Karpas-422 (cell line): ENCODE results near the gene MARF1. TPM values are rescaled to one million over a fixed set of nuclear protein-coding genes. Genes with fewer than 3 reads are reported as not detected.

Experiments used
- DNase-seq: peaks from one replicate; pipeline ENCODE4 v3.0.0-alpha.2; 2015
- H2AFZ ChIP-seq: fragments of 200-600 bp; sonication (generic); 2 replicates; pipeline ENCODE4 v1.6.1; 2014; ENCODE audit warnings: antibody characterized with exemption, low read length, mixed read lengths
- H3K27ac ChIP-seq: fragments of 200-600 bp; sonication (generic); 2 replicates; pipeline ENCODE4 v1.5.1; 2014; ENCODE audit warnings: mild to moderate bottlenecking, low read length, moderate library complexity
- H3K27me3 ChIP-seq: fragments of 200-600 bp; sonication (generic); 2 replicates; pipeline ENCODE4 v1.6.1; 2014; ENCODE audit warnings: low read length, mixed read lengths
- H3K36me3 ChIP-seq: fragments of 200-600 bp; sonication (generic); 2 replicates; pipeline ENCODE4 v1.6.1; 2014; ENCODE audit warnings: low read length, mixed read lengths; ENCODE audit not compliant: insufficient read depth
- H3K4me1 ChIP-seq: fragments of 200-600 bp; sonication (generic); 2 replicates; pipeline ENCODE4 v1.6.1; 2014; ENCODE audit warnings: mild to moderate bottlenecking, low read length, mixed read lengths
- H3K4me2 ChIP-seq: fragments of 200-600 bp; sonication (generic); 2 replicates; pipeline ENCODE4 v1.6.1; 2014; ENCODE audit warnings: low read length, low read depth, mild to moderate bottlenecking; ENCODE audit not compliant: poor library complexity, severe bottlenecking
- H3K4me3 ChIP-seq: fragments of 200-600 bp; sonication (generic); 2 replicates; pipeline ENCODE4 v1.5.1; 2014; ENCODE audit warnings: mild to moderate bottlenecking, antibody characterized with exemption, low read length, mixed read lengths
- H3K79me2 ChIP-seq: fragments of 200-600 bp; sonication (generic); 2 replicates; pipeline ENCODE4 v1.6.1; 2014; ENCODE audit warnings: mild to moderate bottlenecking, low read length, mixed read lengths
- H3K9ac ChIP-seq: fragments of 200-600 bp; sonication (generic); 2 replicates; pipeline ENCODE4 v1.6.0; 2014; ENCODE audit warnings: low read length
- H3K9me2 ChIP-seq: fragments of 200-600 bp; sonication (generic), shearing (Covaris generic); replicated peaks from 2 replicates; pipeline ENCODE4 v1.6.0; 2014; ENCODE audit warnings: mild to moderate bottlenecking, low read length, moderate library complexity; ENCODE audit not compliant: insufficient read depth
- H3K9me3 ChIP-seq: fragments of 300-700, 200-600 bp; sonication (generic); 2 replicates; pipeline ENCODE4 v1.6.1; 2014; ENCODE audit warnings: low read length, mixed read lengths
- H4K20me1 ChIP-seq: fragments of 200-600 bp; sonication (generic); 2 replicates; pipeline ENCODE4 v1.6.1; 2014; ENCODE audit warnings: mild to moderate bottlenecking, antibody characterized with exemption, low read length, low read depth; ENCODE audit not compliant: insufficient read depth
- total RNA-seq: library from RNA; depleted of rRNA; stranded (reverse); fragments of >200 nt; shearing (Covaris generic); gene quantifications from 2 replicates; pipeline ENCODE4 v1.2.3, GENCODE V29; 2014; ENCODE audit warnings: low replicate concordance; rRNA removed

Gene MARF1
- total RNA-seq, 1 experiment from 2014 or later, result 73.1 TPM

- H3K9me2 ChIP-seq, result no peaks in the 10 kb centered on the region
- H3K9me3 ChIP-seq, result no peaks in the 10 kb centered on the region
- no peak overlapping the region for H2AFZ ChIP-seq
- H3K9ac ChIP-seq, result no peak overlapping the region
- H3K27me3 ChIP-seq, result no peaks in the 10 kb centered on the region
- H3K27ac ChIP-seq, result no peak overlapping the region
- H3K4me3 ChIP-seq, result no peak overlapping the region
- no peaks in the 10 kb centered on the region for H3K4me1 ChIP-seq
- no peaks in the 10 kb centered on the region for H3K79me2 ChIP-seq
- H4K20me1 ChIP-seq, result no peaks in the 10 kb centered on the region
- no peaks in the 10 kb centered on the region for H3K36me3 ChIP-seq
- no peak overlapping the region for H3K4me2 ChIP-seq
- DNase-seq, result no peak
Observed at GRCh38 chr16:15544405-15544804, 98.5 kb downstream of the MARF1 start.

Other genes starting within 250 kb of the MARF1 start
- gene MPV17L, start 247.4 kb downstream of the MARF1 start, total RNA-seq, result not detected in 2 replicates
- gene BMERB1, start 208.6 kb downstream of the MARF1 start, total RNA-seq, result 0.22 TPM in 1 of 2 replicates, not detected in the other
- gene NDE1, start 7.1 kb upstream of the MARF1 start, total RNA-seq, result 39.4 and 63.0 TPM in 2 replicates
- not detected in 2 replicates for gene MYH11, start 213.9 kb upstream of the MARF1 start, total RNA-seq
- 19.6 and 45.3 TPM in 2 replicates for gene CEP20, start 245.4 kb upstream of the MARF1 start, total RNA-seq